Ureter (tissue), 1 donor: ENCODE results near the gene CDH13. TPM values are rescaled to one million over a fixed set of nuclear protein-coding genes. Genes with fewer than 3 reads are reported as not detected.

Experiments used
- DNase-seq: peaks from one replicate; pipeline ENCODE4 v3.0.0-alpha.2; 2020; ENCODE audit warnings: low spot score
- total RNA-seq: library from RNA; stranded (reverse); gene quantifications from one replicate; pipeline ENCODE4 v1.2.4, GENCODE V29; 2023
- donor health status: DM: yes; HTN: yes; CAD: no.

The CDH13 gene
- total RNA-seq, 1 donor from 2014 or later, result 5.9 TPM

DNA sequence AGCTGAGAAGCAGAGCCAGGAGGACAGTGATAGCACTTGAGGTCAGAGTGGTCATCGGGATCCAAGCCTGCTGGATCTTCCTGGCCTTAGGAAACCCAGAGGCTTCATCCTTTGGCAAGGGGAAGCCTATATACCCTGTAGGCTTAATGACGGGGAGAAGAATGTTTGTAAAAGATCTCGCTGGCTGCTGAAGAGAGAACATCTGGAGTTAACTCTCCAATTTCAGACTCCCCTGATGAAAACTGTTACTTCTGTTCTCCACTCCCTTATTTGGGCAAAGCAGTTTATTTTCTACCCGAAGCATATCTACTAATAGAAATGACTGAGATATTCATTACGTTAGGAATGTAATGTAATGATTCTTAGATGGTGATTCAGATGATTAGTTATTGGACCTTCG is 487.0 kb downstream of the CDH13 start:
- no peak for DNase-seq

DNA sequence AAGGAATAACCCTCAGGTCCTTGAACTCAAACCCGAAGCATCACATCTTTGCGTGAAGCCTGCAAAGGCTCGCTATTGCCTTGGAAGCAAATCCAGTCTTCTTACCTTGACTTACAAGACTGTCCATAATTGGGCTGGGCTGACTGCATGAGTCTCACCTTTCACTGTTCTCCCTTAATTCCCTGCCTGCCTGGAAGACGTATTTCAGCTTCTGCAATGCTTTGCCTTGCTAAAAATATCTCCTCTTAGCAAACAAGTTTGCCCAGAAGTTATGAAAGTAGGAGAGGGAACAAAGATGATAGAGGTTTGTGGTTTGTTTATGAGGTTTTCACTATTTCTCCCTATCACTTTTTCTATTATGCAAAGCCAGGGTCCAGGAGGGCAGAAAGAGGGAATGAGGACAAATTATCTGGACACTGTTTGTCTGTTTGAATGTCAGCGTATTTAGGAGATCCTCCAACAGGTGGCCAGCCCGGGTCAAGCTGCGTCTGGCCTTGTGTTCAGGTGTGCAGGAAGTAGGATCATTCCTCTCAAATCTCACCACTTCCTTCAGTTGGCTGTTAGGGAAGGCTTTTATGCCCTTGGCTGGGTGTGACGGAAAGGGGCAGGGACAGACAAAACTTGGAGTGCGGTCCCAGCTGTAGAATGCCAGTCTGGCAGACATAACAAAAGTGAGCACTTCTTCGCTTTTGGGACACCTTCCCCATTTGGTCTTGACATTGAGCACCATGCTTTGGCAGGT is 488.9 kb downstream of the CDH13 start:
- no peak for DNase-seq

DNA sequence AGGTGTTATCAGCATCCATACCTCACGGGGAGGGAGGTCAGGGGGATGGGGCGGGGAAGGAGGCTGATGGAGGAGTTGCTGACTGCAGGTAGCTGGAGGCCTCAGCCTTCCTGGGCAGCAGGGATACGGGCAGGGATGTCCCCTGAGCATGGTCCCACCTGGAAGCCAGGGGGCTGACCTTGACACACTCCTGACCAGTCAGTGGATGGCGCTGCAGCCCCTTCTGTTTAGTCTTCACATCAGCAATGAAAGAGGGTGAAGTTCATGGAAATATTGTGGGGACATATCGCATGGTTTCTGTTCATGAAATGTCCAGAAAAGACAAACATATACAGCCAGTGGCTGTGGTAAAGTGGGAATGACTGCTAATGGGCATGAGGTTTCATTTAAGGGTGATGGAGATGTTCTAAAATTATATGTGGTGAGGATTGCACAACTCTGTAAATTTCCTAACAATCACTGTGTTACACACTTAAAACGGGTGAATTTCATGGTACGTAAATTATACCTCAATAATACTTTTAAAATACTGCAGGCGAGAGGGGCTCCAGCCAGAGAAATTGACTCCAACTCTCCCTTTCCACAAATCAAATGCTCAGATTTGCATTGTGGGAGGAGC is 489.6 kb downstream of the CDH13 start:
- no peak for DNase-seq

DNA sequence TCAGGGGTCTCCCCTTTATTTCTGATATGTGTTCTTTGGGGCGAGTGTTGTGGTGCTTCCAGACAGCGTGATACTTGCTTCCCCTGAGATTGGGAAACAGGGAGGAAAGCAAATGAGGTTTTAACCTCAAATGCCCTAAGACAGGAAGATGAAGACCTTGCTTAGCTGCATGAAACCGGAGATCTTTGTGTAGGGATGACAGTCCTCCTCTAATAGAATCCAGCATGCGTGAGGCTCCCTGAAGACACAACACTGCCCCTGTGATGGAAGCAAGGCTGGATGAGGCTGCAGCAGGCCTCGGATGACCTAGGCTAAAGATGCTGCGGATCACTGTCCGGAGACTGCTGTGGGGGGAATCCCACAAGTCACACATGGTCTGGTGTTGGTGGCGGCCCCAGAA is 491.0 kb downstream of the CDH13 start:
- no peak for DNase-seq

DNA sequence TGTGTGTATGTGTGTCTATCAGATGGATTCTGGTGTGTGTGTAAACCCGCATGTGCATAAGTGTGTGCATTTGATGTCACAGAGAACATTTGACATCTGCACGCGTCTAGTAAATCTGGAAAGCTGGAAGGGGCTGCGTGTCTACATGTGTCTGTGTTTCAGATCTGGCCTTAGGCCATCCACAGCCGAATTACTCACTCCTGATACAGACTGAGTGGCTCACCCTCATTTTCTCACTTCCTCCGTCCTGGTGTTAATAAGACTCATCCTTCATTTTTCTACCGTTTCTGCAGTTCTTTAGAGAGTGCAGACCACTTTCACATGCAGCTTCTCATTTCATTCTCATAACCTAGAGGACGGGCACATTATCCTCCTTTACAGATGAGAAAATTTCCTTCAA is 491.6 kb downstream of the CDH13 start:
- no peak for DNase-seq

DNA sequence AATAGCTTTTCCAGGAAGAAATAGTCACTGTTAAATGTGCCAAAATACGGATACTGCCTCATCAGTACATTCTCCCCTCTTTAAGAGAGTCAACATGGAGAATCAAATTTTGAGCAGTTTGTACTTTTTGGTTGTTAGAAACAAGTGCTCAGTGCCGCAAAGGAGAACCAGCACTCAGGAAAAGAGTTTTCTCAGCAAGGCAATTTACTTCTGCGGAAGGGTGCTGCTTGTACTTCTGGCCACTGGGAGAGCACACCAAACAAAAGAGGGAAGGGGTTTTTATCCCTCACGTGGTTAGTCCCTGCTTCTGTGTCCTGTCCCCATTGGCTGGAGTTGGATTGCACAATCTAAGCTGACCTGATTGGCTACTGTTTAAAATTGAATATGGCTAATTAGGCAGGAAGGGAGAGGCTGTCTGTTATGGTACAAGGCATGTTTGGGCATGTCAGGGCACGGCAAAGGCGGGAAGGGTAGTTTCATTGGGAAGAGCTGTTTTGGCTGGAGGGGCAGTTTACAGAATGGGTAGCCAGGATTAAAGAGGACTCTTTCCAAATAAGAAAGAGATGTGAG is 499.3 kb downstream of the CDH13 start:
- no peak for DNase-seq

DNA sequence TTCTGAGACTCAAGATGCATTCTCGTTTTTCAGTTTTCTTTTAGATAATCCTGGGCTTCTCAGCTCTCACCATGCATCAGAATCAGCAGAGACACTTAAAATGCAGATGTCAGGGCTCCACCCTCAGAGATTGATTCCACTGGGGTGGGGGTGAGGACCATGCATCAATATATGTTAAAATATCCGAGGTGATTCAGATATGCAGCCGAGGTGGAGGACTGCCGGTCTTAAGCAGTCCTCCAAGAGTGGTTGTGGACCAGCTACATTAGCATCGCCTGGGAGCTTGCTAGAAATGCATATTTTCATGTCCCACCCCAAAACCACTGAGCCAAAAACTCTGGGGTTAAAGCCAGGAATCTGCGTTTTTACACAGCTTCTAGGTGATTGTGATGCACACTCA is 501.3 kb downstream of the CDH13 start:
- no peak for DNase-seq

DNA sequence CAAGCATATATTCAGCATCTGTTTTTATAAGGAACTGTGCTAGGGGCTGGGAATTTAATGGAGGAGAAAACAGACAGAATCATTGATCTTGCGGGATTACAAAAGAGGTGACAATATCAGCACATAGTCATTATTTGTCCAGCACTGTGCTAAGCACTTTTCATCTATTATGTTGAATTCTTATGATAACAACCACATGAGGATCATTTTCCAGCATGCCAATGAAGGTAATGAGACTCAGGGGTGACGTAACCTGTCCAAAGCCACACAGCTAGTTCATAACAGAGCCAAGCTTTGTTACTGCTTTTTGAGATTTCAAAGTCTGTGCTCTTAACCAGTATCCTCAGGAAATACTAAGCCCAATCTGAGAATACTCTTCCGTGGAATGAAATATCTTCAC is 503.3 kb downstream of the CDH13 start:
- no peak for DNase-seq

DNA sequence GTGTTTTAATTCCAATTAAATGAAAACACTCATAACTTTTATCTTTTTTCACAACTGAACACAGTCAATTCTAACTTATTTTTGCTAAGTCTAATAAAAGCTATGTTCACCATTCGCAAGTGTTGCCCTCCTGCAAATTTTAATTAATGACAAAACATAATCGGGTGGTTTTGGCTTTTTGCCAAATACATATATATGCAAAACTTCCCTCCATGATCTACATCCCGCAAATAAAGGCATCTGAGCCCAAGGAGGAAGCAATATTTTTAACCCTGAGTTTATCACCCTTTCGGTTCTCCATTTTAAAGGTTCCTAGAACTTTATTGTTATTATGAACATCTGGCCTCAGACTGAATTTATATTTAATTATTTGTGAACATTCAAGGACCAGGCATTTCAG is 507.9 kb downstream of the CDH13 start:
- DNase-seq, result no peak

DNA sequence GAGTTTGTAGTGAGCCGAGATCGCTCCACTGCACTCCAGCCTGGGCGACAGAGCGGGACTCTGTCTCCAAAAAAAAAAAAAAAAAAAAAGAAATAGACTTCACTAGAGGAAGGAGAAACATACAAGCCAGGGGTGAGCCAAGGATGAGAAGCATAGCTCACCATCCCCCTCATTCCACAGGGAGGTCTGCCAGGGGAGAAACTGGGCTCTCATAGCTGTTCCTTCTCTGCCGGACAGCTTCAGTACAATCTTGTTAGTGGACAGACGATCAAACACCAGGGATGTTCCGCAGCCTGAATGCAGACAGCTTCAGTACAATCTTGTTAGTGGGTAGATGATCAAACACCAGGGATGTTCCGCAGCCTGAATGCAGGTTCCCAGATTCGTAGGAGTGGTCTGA is 509.6 kb downstream of the CDH13 start:
- DNase-seq, result no peak

DNA sequence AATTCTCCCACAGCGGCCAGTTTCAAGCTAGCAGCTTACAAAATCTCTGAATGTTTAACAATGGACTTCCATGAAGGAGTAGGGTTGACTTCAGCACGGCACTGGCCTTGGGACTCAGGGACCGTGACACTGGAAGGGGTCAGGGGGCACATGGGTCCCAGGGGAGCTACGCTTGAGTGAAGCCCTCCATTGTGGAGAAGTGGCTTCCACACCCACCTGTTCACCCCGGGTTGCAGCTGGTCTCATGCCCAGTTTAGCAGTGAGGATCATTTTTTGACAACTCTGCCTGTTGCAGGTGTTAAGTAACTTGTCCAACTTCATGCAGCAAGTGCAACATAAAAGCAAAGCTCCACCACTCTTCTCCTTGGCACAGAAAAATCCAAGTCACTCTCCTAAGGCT is 510.2 kb downstream of the CDH13 start:
- no peak for DNase-seq

DNA sequence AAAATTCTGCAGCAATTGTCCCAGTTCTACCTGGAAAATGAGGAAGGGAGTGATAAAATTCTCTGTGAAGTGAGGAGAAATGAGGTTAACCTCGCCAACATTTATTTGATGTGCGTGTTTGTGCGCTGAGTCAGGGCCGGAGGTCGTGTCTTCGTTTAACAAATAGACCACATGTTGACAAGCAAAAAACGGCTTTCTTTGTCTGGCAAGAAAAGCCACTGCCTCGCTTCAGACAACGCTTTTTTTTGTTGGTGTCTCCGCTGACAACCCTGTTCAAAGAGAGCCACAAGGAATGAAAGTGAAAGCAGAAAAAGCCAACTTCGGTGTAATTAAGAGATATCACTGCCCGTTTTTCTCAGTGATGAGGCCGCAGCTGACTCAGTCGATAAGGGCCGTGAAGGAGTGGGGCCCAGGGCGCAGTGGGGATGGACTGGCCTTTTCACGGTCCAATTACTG is 510.6 kb downstream of the CDH13 start:
- DNase-seq, result no peak

DNA sequence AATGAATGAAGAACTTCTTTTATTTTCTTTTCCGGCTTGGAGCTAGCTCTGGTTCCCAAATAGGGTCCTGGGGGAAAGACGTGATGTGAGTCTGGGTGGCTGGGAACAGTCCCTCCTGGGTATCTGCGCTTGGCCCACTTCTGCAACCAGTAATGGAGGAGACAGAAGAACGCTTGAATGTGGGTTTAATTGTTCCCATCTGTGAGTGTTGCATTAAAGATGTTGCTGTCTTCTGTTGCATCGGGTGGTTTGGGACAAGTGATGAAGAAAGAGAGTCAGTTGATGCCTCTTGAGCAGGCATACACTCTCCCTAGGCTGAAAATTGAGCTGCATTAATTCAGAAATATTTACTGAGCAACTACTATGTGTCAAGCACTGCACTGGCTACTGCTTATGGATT is 511.1 kb downstream of the CDH13 start:
- no peak for DNase-seq

DNA sequence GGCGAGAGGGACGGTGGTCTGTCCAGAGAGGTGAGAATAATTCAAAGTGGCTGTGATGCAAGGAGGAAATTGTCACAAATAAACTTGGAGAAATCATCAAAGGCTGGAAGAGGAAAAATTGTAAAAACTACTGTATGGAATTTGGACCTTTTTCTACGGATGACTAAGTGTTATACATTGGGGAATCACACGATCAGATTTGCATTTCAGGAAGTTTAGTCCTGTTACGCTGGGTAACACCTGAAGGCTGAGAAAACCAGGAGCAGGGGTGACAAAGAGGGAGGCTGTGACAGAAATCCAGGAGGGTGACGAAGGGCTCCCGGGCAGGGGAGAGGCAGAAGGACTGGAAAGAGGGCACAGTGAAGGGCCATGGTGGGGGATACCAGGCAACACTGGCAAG is 511.7 kb downstream of the CDH13 start:
- no peak for DNase-seq

DNA sequence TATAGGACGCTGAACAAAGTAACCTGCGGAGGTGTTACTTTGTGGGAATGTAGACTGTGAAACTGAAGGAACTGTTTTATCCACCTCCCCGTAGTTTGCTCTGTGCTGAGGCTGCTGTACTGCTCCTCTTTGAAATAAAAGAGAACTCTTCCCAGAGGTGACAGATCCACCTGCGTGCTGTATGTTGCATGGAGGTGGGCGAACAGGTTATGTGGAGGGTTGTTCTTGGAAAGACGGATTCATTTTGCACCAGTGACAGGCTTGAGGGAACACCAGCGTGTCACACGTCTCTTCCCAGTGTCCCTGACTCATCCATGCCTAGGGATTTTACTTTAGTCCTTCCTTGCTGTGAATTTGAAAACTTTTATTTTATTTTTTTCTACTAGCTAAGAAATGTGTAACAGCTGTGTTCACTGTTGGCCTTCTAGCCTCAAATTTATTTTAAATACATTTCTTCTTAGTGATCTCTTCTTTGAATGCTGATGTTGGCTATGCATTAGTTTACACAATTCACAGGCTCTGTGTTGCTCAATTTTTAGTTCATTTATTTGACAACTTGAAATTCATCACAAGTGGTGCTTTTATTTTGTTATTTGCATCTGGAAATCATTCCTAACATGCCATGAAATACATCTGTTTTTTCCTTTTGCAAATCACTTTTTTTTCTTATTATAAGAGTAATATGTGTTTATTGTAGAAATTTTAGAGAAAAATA is 512.4 kb downstream of the CDH13 start:
- no peak for DNase-seq

DNA sequence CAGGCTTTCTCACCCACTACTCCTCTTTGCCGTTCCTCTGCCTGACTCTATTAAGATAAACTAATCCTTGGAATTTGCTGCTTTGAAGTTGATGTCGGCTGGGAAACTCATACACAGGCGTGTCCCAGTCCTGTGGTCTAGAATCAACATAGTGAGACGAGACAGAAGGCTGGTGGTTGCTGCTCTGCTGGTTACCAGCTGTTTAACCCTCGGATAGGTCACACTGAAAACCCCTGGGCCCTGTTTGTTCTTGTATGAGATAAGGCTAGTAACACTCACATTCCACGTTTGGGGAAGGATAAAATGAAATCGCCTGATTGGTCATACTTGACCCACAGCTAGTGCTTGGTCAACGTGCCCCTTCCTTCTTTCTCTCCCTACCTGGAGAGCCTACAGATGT is 517.0 kb downstream of the CDH13 start:
- DNase-seq, result no peak

DNA sequence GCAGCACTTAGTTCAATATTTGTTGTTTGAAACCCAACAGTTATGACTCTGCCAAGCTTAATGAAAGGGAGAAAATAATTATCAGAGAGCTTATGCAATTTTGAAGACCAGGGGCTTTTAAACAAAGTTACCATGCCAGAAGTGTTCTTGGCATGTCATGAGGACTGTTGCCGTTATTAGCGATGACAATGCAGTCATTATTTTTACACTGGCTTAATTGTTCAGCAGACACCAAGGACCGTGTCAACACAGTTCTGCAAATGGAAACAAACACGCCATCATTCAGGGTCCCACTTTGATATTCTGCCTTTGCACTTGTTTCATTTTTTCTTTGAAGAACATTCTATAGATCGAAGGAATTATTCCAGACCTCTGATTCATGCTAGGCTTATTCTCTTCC is 518.5 kb downstream of the CDH13 start:
- DNase-seq, result no peak

DNA sequence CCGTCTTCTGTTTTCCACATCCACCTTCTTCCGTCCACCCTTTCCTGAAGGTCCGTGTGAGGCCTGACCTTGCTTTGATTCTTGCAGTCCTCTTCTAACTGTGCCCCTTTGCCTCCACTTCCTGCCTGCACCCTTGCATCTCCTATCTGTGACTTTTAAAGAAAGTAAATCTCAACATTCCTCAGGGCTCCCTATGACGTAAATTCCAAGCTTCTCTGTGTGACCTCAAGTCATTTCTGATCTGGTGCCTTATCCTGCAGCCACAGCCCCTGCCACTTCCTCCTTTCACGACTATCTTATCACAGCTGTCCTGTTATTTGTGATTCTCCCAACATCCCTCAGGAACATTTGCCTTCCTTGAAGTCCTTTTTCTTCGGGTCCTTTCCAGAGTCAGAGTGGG is 520.5 kb downstream of the CDH13 start:
- DNase-seq, result no peak

DNA sequence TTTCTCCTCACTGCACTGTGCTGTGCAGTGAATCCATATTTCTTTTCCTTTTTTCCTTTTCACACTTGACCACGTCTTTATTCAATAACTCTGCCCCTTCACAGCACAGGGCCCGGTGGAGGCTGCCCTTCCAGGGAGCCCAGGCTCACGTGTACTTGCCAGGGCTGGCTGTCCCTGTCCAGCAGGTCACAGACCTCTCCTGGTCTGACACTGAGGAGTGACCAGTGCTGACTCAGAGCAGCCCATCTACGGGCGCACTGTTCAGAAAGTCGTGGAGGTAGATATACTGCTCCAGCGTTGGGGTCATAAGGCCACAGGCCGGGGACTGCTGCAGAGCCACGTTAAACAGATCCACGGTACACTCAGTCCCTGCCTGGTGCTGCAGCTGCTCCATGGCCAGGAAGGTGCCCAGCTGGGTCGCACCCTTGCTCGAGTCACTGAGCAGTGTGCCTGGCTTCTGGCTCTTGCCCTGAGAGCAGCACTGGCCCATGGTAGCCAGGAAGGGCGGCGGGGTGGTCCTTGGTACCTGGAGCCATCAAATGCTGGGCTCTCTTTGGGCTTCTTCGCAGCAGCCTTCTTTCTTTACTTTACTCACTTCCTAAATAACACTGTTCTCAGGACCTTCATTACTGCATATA is 531.7 kb downstream of the CDH13 start:
- DNase-seq, result no peak

DNA sequence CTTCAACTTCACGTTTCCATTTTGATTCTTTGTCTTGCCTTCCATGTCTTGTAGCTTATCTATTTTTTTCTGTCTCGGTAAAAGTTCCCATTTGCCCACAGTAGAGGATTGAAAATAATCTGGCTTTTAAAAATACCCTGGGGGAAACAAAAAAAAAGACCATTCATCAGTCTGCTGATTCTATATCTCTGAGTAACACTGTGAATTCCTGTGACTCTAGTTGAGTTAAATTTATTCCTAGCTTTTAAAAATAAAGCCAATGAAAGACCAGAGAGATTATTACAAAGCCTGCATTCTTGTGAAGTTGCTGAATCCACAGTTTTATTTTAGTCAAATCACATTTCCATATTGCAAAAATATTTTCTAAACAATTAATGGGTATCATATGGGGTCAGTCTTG is 532.3 kb downstream of the CDH13 start:
- no peak for DNase-seq

DNA sequence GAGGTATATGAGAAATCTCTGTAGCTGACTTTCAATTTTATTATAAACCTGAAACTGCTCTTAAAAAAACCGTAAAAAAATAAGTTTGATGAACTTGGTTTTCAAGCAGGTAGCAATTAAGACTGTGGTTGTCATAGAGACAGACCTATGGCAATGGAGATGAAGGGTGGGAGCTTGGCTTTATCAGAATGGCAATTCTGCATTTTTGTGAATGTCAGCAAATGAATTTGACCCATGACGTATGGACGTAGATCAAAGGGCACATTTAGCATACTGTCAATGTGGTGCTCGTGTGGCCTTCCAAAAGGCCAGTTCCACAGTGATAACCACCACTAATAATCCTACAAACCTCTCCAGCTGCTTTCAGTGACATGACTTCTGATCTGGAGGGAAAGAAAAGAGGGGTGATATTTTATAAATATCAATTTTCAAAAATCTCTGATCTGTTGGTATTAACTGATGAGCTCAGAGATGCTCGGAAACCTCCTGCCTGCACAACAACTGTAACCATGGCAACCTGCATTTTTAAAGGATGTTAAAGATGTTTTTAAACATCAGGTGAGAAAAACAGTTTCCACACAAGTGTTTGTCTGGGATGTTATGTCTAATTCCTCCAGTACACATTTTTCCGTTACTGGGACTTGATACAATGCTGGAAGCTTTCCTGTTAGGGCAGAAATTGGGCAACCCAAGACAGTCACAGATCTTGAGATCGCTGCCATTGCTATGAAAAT is 533.7 kb downstream of the CDH13 start:
- no peak for DNase-seq

DNA sequence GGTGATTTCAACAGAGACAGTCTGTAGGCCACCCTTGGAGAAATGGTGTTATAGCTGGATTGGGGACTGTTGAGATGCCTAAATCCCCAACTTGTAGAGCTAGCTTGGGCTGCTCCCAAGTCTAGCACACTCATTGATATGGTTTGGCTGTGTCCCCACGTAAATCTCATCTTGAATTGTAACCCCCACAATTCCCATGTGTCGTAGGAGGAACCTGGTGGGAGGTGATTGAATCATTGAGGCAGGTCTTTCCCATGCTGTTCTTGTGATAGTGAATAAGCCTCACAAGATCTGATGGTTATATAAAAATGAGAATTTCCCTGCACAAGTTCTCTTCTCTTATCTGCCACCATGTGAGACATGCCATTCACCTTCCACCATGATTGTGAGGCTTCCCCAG is 536.0 kb downstream of the CDH13 start:
- DNase-seq, result no peak
